Pulmonary artery endothelial cell (primary cell): ENCODE results near the gene RBM28. TPM values are rescaled to one million over a fixed set of nuclear protein-coding genes. Genes with fewer than 3 reads are reported as not detected.

Source experiments
- DNase-seq: peaks from one replicate; pipeline ENCODE4 v3.0.0-alpha.2; 2011; ENCODE audit warnings: low read depth, low spot score
- total RNA-seq: library from RNA; depleted of rRNA; stranded (reverse); fragments of >200 nt; gene quantifications from 2 replicates; pipeline ENCODE4 v1.2.3, GENCODE V29; 2014

The RBM28 gene
- total RNA-seq, 1 donor from 2014 or later, result 19.7 TPM

- DNase-seq, result no peak
Observed at GRCh38 chr7:128262273-128263028, 81.3 kb downstream of the RBM28 start.

GRCh38 chr7:128260069-128260795 lies 83.5 kb downstream of the RBM28 start:
- no peak for DNase-seq

GRCh38 chr7:128259131-128260061 lies 84.3 kb downstream of the RBM28 start:
- DNase-seq, result no peak

- DNase-seq, result no peak
Observed at GRCh38 chr7:128257458-128257857, 86.2 kb downstream of the RBM28 start.

GRCh38 chr7:128255271-128255670 lies 88.4 kb downstream of the RBM28 start:
- DNase-seq, result no peak

- DNase-seq, result no peak
Observed at GRCh38 chr7:128254470-128254869, 89.2 kb downstream of the RBM28 start.

GRCh38 chr7:128253701-128254100 lies 90.0 kb downstream of the RBM28 start:
- DNase-seq, result no peak

- DNase-seq, result no peak
Observed at GRCh38 chr7:128251337-128251736, 92.4 kb downstream of the RBM28 start.

Other genes with a start within 250 kb of the RBM28 start
- not detected in 2 replicates for gene LEP, start 102.6 kb downstream of the RBM28 start, total RNA-seq
- gene PRRT4, start 17.8 kb upstream of the RBM28 start, total RNA-seq, result not detected in 2 replicates
- gene IMPDH1, start 66.1 kb upstream of the RBM28 start, total RNA-seq, result 88.2 and 100 TPM in 2 replicates
- 11.7 and 14.4 TPM in 2 replicates for gene HILPDA, start 112.0 kb upstream of the RBM28 start, total RNA-seq
- gene METTL2B, start 132.8 kb upstream of the RBM28 start, total RNA-seq, result 31.6 and 42.7 TPM in 2 replicates